Measurements from ENCODE around the gene ADPRS. TPM values are rescaled to one million over a fixed set of nuclear protein-coding genes. Genes with fewer than 3 reads are reported as not detected.

The ADPRS gene
- total and polyA plus RNA-seq, 2 donors (not counting 3 experiments of a cell fraction or from before 2014, with no cell fraction given): 32.9 to 48.1 TPM

DNA sequence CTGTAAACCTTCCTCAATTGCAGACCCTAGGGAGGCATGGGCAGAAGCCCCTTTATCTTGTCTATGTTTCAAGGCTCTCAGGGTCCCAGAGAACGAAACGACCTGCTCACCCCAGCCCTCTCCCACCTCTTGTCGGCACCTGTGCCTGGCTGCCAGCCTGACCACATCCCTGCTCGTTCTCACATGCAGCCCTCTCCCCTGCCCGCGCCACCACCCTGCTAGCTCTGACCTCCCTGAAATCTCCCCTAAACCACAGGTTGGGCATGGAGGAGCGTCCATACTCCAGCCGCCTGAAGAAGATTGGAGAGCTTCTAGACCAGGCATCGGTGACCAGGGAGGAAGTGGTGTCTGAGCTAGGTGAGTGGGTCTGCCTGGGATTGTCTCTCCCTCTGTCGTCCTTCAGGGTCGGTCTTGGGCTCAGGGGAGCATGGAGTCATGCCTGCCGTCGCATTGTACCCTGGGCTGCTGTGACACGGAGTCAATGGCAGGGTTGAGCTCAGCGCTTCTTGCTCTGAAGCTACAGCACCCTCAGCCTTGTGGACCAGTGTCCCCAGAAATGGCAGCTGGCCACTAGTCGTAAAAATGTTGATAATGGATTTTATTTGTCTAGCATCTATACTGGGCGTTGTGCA is 3.6 kb downstream of the ADPRS start:
- dilution Hi-C loops (cut with MboI; ENCODE audit: extremely low pct_ligation_motif_present, low sequenced_read_pairs): no loop called here
- FAIRE-seq (no peak), DNase-seq (ENCODE audit: low read depth, low spot score) (no peak)
- intact Hi-C loops (cut with micrococcal nuclease): no loop called here
- Histone ChIP-seq H3K4me3 (replicated peaks in 1 of 3; ENCODE audit: insufficient read depth in 1 of 3, low read depth in 1 of 3, low read length in 3 of 3) (no peak overlapping the region), H3K4me2 (ENCODE audit: insufficient read depth, low read length) (no peak overlapping the region), H3K9me3 (replicated peaks; ENCODE audit: control insufficient read depth, insufficient read depth, low read length) (no peaks in the 10 kb centered on the region), H3K27me3 (ENCODE audit: control insufficient read depth in 2 of 2, insufficient read depth in 2 of 2, low read length in 2 of 2) (no peaks in the 10 kb centered on the region), H2AFZ (ENCODE audit: low read depth, low read length) (no peak overlapping the region), H3K36me3 (ENCODE audit: control insufficient read depth in 2 of 2, extremely low read depth in 1 of 2, insufficient read depth in 2 of 2, low read length in 2 of 2) (peaks cover 16 to 38% of the 10 kb centered on the region in 2 experiments), H3K79me2 (ENCODE audit: control insufficient read depth, insufficient read depth, low read length) (peaks cover 22% of the 10 kb centered on the region), H3K4me1 (ENCODE audit: control insufficient read depth, extremely low read depth, insufficient read depth, low read length) (peaks cover 8% of the 10 kb centered on the region), H3K9me1 (replicated peaks; ENCODE audit: control insufficient read depth, extremely low read depth, insufficient read depth, low read length) (no peaks in the 10 kb centered on the region), H3K27ac (ENCODE audit: insufficient read depth, low read depth, low read length) (no peak overlapping the region), H3K9ac (replicated peaks; ENCODE audit: extremely low read depth, insufficient read depth, low read length) (no peak overlapping the region), H4K20me1 (replicated peaks; ENCODE audit: control insufficient read depth, extremely low read depth, insufficient read depth, low read length) (no peaks in the 10 kb centered on the region)
- CTCF ChIA-PET: interaction anchor here (1.4 to 2.3 kb wide), 3 partner anchors 43 to 193 kb away, joined by 3 to 5 read pairs (median 5); no protein-coding TSS in a partner anchor
- BruUV-seq (replicated peaks): no TSS peak
- POLR2A ChIA-PET: no interaction called here
- no peak for TF ChIP-seq POLR2A (IDR thresholded peaks at IDR 0.05; ENCODE audit: low read depth, low read length)
- TF ChIP-seq, protein P1, sequence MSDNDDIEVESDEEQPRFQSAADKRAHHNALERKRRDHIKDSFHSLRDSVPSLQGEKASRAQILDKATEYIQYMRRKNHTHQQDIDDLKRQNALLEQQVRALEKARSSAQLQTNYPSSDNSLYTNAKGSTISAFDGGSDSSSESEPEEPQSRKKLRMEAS (IDR thresholded peaks at IDR 0.05; ENCODE audit: insufficient read depth, insufficient read length): no peak
- TF ChIP-seq, protein P2, sequence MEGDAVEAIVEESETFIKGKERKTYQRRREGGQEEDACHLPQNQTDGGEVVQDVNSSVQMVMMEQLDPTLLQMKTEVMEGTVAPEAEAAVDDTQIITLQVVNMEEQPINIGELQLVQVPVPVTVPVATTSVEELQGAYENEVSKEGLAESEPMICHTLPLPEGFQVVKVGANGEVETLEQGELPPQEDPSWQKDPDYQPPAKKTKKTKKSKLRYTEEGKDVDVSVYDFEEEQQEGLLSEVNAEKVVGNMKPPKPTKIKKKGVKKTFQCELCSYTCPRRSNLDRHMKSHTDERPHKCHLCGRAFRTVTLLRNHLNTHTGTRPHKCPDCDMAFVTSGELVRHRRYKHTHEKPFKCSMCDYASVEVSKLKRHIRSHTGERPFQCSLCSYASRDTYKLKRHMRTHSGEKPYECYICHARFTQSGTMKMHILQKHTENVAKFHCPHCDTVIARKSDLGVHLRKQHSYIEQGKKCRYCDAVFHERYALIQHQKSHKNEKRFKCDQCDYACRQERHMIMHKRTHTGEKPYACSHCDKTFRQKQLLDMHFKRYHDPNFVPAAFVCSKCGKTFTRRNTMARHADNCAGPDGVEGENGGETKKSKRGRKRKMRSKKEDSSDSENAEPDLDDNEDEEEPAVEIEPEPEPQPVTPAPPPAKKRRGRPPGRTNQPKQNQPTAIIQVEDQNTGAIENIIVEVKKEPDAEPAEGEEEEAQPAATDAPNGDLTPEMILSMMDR (IDR thresholded peaks at IDR 0.05; ENCODE audit: extremely low read depth in 1 of 2, insufficient read depth in 1 of 2, low read depth in 1 of 2, low read length in 2 of 2): no peak
- TF ChIP-seq GATA2 (IDR thresholded peaks at IDR 0.05; ENCODE audit: insufficient read depth, insufficient read length, low read depth, low read length): no peak
- no peak for TF ChIP-seq MYC (IDR thresholded peaks at IDR 0.05; ENCODE audit: low read depth, low read length)

DNA sequence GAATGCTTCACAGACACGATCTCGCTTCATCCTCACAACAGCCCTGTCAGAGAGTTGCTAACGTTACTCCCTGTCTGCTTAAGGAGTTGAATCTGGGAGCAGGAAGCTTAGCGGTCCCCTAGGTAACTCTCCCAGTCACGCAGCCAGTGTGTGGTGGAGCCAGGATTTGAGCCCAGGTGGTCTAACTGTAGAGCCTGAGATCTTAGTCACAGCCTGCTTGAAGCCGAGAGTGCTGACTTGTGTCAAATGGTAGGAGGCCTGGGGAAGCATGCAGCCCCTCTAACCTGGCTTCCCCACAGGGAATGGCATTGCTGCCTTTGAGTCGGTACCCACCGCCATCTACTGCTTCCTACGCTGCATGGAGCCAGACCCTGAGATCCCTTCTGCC is 4.1 kb downstream of the ADPRS start:
- Histone ChIP-seq H3K27ac (ENCODE audit: insufficient read depth, low read depth, low read length) (no peak overlapping the region), H3K4me2 (ENCODE audit: insufficient read depth, low read length) (no peak overlapping the region), H3K4me3 (replicated peaks in 1 of 3; ENCODE audit: insufficient read depth in 1 of 3, low read depth in 1 of 3, low read length in 3 of 3) (no peak overlapping the region), H4K20me1 (replicated peaks; ENCODE audit: control insufficient read depth, extremely low read depth, insufficient read depth, low read length) (no peaks in the 10 kb centered on the region), H3K4me1 (ENCODE audit: control insufficient read depth, extremely low read depth, insufficient read depth, low read length) (peaks cover 8% of the 10 kb centered on the region), H2AFZ (ENCODE audit: low read depth, low read length) (no peak overlapping the region), H3K27me3 (ENCODE audit: control insufficient read depth in 2 of 2, insufficient read depth in 2 of 2, low read length in 2 of 2) (no peaks in the 10 kb centered on the region), H3K9me1 (replicated peaks; ENCODE audit: control insufficient read depth, extremely low read depth, insufficient read depth, low read length) (no peaks in the 10 kb centered on the region), H3K9me3 (replicated peaks; ENCODE audit: control insufficient read depth, insufficient read depth, low read length) (no peaks in the 10 kb centered on the region), H3K9ac (replicated peaks; ENCODE audit: extremely low read depth, insufficient read depth, low read length) (no peak overlapping the region), H3K36me3 (ENCODE audit: control insufficient read depth in 2 of 2, extremely low read depth in 1 of 2, insufficient read depth in 2 of 2, low read length in 2 of 2) (peaks cover 16 to 38% of the 10 kb centered on the region in 2 experiments), H3K79me2 (ENCODE audit: control insufficient read depth, insufficient read depth, low read length) (peaks cover 22% of the 10 kb centered on the region)
- dilution Hi-C loops (cut with MboI; ENCODE audit: extremely low pct_ligation_motif_present, low sequenced_read_pairs) (no loop called here), intact Hi-C loops (cut with micrococcal nuclease) (no loop called here)
- CTCF ChIA-PET: interaction anchor here (1.4 to 2.3 kb wide), 3 partner anchors 42 to 193 kb away, joined by 3 to 5 read pairs (median 5); no protein-coding TSS in a partner anchor
- TF ChIP-seq GATA2 (IDR thresholded peaks at IDR 0.05; ENCODE audit: insufficient read depth, insufficient read length, low read depth, low read length) (no peak), POLR2A (IDR thresholded peaks at IDR 0.05; ENCODE audit: low read depth, low read length) (no peak), FOS (IDR thresholded peaks at IDR 0.05; ENCODE audit: borderline replicate concordance, insufficient read depth, low read length) (no peak), EZH2 (IDR thresholded peaks at IDR 0.05; ENCODE audit: borderline replicate concordance, low read depth, low read length, severe bottlenecking) (no peak), JUN (IDR thresholded peaks at IDR 0.05; ENCODE audit: borderline replicate concordance, insufficient read depth, insufficient read length, low read depth) (no peak), MYC (IDR thresholded peaks at IDR 0.05; ENCODE audit: low read depth, low read length) (no peak), POLR2AphosphoS5 (IDR thresholded peaks at IDR 0.05; ENCODE audit: insufficient read depth, low read depth, low read length) (no peak)
- TF ChIP-seq, protein P1 (IDR thresholded peaks at IDR 0.05; ENCODE audit: insufficient read depth, insufficient read length): no peak
- TF ChIP-seq, protein P2 (IDR thresholded peaks at IDR 0.05; ENCODE audit: extremely low read depth in 1 of 2, insufficient read depth in 1 of 2, low read depth in 1 of 2, low read length in 2 of 2): no peak
- DNase-seq (ENCODE audit: low read depth, low spot score): no peak
- POLR2A ChIA-PET: no interaction called here
- no TSS peak for BruUV-seq (replicated peaks)
- FAIRE-seq: no peak

Data from endothelial cell of umbilical vein (primary cell).